SK-N-MC (cell line): ENCODE results near the gene SPAM1.

Experiments used
- EZH2 ChIP-seq: fragments of 200-600 bp; sonication (generic); IDR thresholded peaks from one replicate; pipeline ENCODE4 v1.6.1; 2017; ENCODE audit warnings: antibody characterized with exemption
- POLR2AphosphoS5 ChIP-seq: IDR thresholded peaks from 2 replicates; pipeline ENCODE4 v1.6.1; 2012; ENCODE audit warnings: mild to moderate bottlenecking, low read depth, low read length, borderline replicate concordance

DNA sequence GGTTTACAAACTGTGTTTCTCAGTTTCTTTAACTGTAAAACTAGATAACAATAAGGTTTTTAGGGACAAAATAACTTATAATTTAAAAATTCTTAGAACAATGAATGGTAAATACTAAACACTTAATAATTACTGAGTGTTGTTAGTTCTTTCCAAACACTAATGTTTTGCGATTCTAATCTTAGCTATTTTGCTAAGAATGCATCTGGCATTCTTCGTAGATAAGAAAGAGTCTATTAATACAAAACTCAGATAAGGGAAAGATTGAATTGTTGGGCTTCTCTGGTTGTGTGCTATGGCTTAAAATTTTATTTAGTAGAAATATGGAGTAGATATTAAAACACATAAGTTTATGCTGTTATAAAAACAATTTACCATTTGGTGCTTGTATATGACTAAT lies 62.4 kb downstream of the SPAM1 start:
- TF ChIP-seq EZH2 (no peak), POLR2AphosphoS5 (no peak)
